Breast epithelium (tissue), 4 donors: ENCODE measurements around the gene RAPGEF1. TPM values are rescaled to one million over a fixed set of nuclear protein-coding genes. Genes with fewer than 3 reads are reported as not detected.
A peak's percentile ranks its signal among the peaks of the same experiment; 100 is the strongest.
"Not testable (repeated sequence)": the region's sequence is repeated elsewhere in the genome, so short reads cannot be mapped to it uniquely, and the experiment has no call there.

Experiments used
- DNase-seq, 2 donors: peaks; one replicate each; pipeline ENCODE4 v3.0.0-alpha.2; 2019; ENCODE audit warnings: low spot score in 2 of 2
- H3K27ac ChIP-seq, 2 donors: fragments of 200-600 bp; sonication (generic) in 1 of 2; one replicate each; pipeline ENCODE4 v1.5.1; 2016 to 2019; ENCODE audit warnings: mild to moderate bottlenecking in 1 of 2
- H3K27me3 ChIP-seq, 2 donors: fragments of 200-600 bp; sonication (generic) in 1 of 2; one replicate each; pipeline versions ENCODE4 v1.5.1 to v1.6.0; 2017 to 2019; ENCODE audit warnings: control low read depth in 1 of 2, mild to moderate bottlenecking in 1 of 2
- H3K36me3 ChIP-seq: fragments of 200-600 bp; one replicate; pipeline ENCODE4 v1.5.1; 2019
- H3K4me1 ChIP-seq, 2 donors: fragments of 200-600 bp; sonication (generic); one replicate each; pipeline ENCODE4 v1.5.1; 2016 to 2019; ENCODE audit warnings: control low read depth in 1 of 2
- H3K4me3 ChIP-seq, 3 donors: fragments of 200-600 bp; sonication (generic); 1 replicate in 2 of 3; 2 replicates in 1 of 3; pipeline ENCODE4 v1.5.1; 2016 to 2019; ENCODE audit warnings: mild to moderate bottlenecking in 3 of 3, moderate library complexity in 2 of 3
- H3K9me3 ChIP-seq, 2 donors: fragments of 200-600 bp; sonication (generic) in 1 of 2; one replicate each; pipeline ENCODE4 v1.5.1; 2016 to 2019; ENCODE audit warnings: control low read depth in 1 of 2
- POLR2A ChIP-seq: fragments of 450-650 bp; IDR thresholded peaks from one replicate; pipeline ENCODE4 v1.6.1; 2016; ENCODE audit warnings: antibody characterized with exemption, mild to moderate bottlenecking, moderate library complexity
- POLR2AphosphoS5 ChIP-seq, 3 donors: sonication (generic); formaldehyde crosslinking; IDR thresholded peaks; one replicate each; pipeline ENCODE4 v1.6.1; 2017; ENCODE audit warnings: antibody characterized with exemption in 3 of 3
- intact Hi-C: fragments of 100-400 bp; cut with DNase I; formaldehyde crosslinking; loops from one replicate; pipeline ENCODE4 v1.15.1; 2023; ENCODE audit warnings: low total_unique reads
- total RNA-seq, 3 donors: library from RNA; depleted of rRNA; stranded (reverse); fragments of >200 nt; gene quantifications; one replicate each; pipeline ENCODE4 v1.1.0, GENCODE V29; 2016
- TF ChIP-seq, protein P1 (sequence below), 3 donors: fragments of 450-650 bp; IDR thresholded peaks; one replicate each; pipeline ENCODE4 v1.5.1; 2016 to 2017; ENCODE audit warnings: antibody characterized with exemption in 3 of 3, mild to moderate bottlenecking in 3 of 3, moderate library complexity in 3 of 3

Gene RAPGEF1
- total RNA-seq, 3 donors from 2014 or later: 35.3 to 38.0 (median 37.3) TPM

DNA sequence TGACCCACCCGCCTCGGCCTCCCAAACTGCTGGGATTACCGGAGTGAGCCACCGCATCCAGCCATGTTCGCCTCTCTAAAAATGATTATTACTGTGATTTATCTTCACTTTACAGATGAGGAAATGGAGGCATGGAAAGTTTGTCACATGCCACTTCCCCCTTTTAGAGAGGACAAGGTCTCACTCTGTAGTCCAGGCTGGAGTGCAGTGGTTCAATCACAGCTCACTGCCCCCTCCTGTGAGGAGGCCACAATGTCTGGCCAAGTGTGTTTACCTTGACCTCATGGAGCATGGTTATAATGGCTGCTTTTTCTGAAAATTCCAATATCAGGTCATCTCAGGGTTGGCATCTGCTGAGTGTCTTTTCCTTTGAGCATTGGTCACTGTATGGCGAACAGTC is 187.8 kb downstream of the RAPGEF1 start:
- no peaks in the 10 kb centered on the region for H3K4me1 ChIP-seq
- DNase-seq: no peak
- no peak for TF ChIP-seq POLR2AphosphoS5 (IDR thresholded peaks at IDR 0.05)
- TF ChIP-seq, protein P1, sequence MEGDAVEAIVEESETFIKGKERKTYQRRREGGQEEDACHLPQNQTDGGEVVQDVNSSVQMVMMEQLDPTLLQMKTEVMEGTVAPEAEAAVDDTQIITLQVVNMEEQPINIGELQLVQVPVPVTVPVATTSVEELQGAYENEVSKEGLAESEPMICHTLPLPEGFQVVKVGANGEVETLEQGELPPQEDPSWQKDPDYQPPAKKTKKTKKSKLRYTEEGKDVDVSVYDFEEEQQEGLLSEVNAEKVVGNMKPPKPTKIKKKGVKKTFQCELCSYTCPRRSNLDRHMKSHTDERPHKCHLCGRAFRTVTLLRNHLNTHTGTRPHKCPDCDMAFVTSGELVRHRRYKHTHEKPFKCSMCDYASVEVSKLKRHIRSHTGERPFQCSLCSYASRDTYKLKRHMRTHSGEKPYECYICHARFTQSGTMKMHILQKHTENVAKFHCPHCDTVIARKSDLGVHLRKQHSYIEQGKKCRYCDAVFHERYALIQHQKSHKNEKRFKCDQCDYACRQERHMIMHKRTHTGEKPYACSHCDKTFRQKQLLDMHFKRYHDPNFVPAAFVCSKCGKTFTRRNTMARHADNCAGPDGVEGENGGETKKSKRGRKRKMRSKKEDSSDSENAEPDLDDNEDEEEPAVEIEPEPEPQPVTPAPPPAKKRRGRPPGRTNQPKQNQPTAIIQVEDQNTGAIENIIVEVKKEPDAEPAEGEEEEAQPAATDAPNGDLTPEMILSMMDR (IDR thresholded peaks at IDR 0.05): no peak
- TF ChIP-seq POLR2A: no peak
- intact Hi-C loops: no loop called here
- H3K27me3 ChIP-seq: peaks cover 7 to 38% of the 10 kb centered on the region in 2 donors
- H3K9me3 ChIP-seq: no peaks in the 10 kb centered on the region
- H3K36me3 ChIP-seq: no peaks in the 10 kb centered on the region
- no peak overlapping the region for H3K4me3 ChIP-seq
- no peak overlapping the region for H3K27ac ChIP-seq

DNA sequence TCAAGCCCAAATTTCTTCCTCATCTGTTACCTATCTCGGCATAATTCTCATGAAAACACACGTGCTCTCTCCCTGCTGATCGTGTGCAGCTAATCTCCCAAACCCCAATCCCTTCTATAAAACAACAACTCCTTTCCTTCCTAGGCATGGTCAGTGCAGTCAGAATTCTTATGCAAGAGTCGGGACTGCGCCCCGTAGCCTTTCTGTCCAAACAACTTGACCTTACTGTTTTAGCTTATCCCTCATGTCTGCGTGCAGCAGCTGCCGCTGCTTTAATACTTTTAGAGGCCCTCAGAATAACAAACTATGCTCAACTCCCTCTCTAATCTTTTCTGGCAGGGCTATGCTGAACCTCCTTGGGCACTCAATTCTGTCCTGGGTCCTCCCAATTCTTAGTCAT is 189.4 kb downstream of the RAPGEF1 start:
- H3K4me1 ChIP-seq, intact Hi-C loops, H3K4me3 ChIP-seq, H3K27ac ChIP-seq, DNase-seq, H3K36me3 ChIP-seq, H3K9me3 ChIP-seq: not testable (repeated sequence)
- peaks cover 14 to 41% of the 10 kb centered on the region in 2 donors for H3K27me3 ChIP-seq

DNA sequence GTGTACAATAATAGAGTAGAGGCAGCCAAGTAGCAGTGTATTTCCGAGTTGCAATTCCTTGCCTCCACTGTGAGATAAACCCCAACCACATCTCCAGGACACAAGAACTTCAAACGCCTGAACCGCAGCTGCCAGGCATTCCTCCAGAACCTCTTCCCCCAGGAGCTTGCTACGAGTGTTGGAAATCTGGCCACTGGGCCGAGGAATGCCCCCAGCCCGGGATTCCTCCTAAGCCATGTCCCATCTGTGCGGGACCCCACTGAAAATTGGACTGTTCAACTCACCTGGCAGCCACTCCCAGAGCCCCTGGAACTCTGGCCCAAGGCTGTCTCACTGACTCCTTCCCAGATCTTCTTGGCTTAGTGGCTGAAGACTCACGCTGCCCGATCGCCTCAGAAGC is 190.7 kb downstream of the RAPGEF1 start:
- H3K27me3 ChIP-seq: peaks cover 12 to 32% of the 10 kb centered on the region in 2 donors
- H3K27ac ChIP-seq, intact Hi-C loops, H3K4me3 ChIP-seq, H3K36me3 ChIP-seq, H3K4me1 ChIP-seq, DNase-seq, H3K9me3 ChIP-seq: not testable (repeated sequence)

DNA sequence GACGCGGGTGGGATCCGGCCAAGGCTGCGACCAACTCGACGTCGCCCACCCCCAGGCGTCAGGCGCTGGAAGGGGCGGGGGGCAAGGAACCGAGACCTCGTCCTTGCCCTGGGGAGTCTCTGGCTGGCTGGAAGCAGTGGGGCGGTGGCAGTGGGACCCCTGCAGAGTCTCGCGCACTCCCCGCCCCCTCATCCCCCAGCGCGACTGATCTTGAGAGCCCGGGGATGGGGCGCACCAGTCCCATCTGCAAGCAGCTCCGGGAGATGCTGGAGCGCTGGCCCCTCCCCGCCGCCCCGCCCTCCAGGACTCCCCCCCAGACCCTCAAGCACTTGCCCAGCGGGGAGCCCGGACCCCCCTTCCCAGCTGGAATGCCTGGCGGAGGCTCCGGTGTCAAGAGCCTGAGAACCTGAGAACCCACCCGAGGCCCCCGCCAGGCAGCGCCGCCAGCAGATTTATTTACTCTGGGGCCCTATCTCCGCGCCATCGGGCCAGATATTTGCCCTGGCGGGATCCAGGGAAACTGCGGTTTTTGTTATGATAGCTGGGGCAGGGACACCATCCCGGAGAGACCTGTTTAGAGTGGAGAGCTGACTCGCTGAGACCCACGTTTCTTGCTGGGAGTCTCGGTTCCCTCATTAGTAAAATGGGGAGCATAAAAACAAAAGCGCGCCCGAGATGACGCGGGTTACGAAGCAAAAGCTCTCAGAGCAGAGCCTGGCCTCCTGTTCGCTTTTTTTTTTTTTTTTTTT is 193.4 kb downstream of the RAPGEF1 start:
- Histone ChIP-seq H3K4me1 (peaks cover 0 to 7% of the 10 kb centered on the region in 2 donors), H3K27ac (no peak overlapping the region), H3K4me3 (peak overlapping the region; percentile 7 to 52 (median 35)), H3K36me3 (no peaks in the 10 kb centered on the region), H3K27me3 (peaks cover 12 to 20% of the 10 kb centered on the region in 2 donors), H3K9me3 (peaks cover 20 to 23% of the 10 kb centered on the region in 2 donors)
- TF ChIP-seq, protein P1 (IDR thresholded peaks at IDR 0.05): no peak
- DNase-seq: no peak
- intact Hi-C loops: no loop called here

DNA sequence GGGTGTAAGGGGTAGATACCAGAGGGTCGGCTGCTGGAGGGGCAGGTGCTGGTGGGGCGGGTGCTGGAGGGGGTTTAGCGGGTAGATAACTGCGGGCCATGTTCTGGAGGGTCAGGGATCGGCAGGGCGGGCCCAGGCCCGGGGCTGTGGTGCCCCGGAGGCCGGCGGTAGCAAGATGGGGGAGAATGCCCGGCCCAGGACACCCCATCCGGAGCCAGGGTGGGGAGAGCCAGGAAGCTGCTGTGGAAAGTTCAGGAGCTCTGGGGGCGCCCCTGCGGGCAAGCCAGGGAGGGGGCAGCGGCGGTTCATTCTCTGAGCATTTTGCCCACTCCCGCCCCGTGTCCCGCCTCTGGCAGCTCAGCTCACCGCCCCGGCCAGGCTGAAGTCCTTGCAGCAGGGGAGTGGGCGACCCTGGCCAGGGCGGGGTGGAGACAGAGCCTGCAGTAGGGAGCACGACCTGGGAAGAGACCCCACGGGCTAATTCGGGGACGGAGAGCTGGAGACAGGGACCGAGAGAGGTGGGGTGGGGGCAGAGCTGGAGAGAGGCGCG is 194.0 kb downstream of the RAPGEF1 start:
- no peak overlapping the region for H3K27ac ChIP-seq

More for the DNA sequence above, 194.0 kb downstream of the RAPGEF1 start:
- DNase-seq: no peak
- intact Hi-C loops: no loop called here
- Histone ChIP-seq H3K9me3 (peaks cover 20 to 23% of the 10 kb centered on the region in 2 donors), H3K4me1 (peaks cover 0 to 7% of the 10 kb centered on the region in 2 donors), H3K27me3 (peaks cover 12 to 20% of the 10 kb centered on the region in 2 donors), H3K36me3 (no peaks in the 10 kb centered on the region), H3K4me3 (peak overlapping the region in 2 of 3 donors; percentile 35 to 52)
- TF ChIP-seq POLR2A (no peak), POLR2AphosphoS5 (IDR thresholded peaks at IDR 0.05) (no peak)
- TF ChIP-seq, protein P1 (IDR thresholded peaks at IDR 0.05): no peak
